C1 segment of cervical spinal cord (tissue), 14 donors: Measurements from ENCODE around the gene SLAMF7.
"Not testable (repeated sequence)": the region's sequence is repeated elsewhere in the genome, so short reads cannot be mapped to it uniquely, and the experiment has no call there.

Experiments
- DNase-seq, 14 donors: peaks; one replicate each; lab custom pipeline; 2025; lab: John Stamatoyannopoulos, UW

The SLAMF7 gene

GRCh38 chr1:160774886-160775719 is 36.1 kb downstream of the SLAMF7 start:
- DNase-seq: no peak

DNA sequence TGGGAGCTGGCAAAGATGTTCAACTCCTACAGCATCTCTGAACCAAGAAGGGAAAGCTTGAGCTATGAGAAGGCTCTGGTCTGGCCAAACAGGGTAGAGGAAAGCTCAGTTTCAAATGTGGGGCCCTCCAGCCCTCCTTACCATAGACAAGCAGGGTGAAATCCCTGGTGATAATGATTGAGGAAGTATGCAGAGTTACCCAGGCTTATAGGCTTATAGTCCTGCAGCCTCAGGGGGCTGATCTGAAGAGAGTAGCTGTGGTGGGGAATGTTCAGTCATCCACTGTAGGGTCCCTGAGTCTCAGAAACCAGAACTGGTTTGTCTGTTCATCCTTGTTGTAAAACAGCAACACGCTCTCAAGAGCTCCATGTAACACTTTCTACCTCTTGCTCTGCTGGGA is 37.1 kb downstream of the SLAMF7 start:
- DNase-seq: no peak

- no peak for DNase-seq
Observed at GRCh38 chr1:160777486-160778089, 38.5 kb downstream of the SLAMF7 start.

DNA sequence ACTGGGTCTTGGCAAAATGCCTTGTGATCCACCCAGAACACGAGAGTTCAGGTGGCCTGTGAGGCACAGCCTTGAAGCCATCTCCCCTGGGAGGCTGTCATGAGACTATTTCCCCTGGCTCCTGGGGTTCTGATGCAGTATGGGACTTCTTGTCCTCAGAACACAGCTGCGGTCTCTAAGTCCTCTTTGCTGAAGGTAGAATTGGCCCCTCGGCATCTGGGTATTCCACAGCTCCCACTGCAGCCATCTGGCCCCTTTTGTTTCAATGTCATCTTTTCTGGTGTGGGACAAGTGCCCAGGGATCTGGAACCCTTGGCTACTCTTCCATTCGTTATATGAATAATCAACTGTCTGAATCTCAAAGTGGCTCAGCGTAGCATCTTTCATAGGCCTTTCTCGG is 39.9 kb downstream of the SLAMF7 start:
- DNase-seq: no peak

DNA sequence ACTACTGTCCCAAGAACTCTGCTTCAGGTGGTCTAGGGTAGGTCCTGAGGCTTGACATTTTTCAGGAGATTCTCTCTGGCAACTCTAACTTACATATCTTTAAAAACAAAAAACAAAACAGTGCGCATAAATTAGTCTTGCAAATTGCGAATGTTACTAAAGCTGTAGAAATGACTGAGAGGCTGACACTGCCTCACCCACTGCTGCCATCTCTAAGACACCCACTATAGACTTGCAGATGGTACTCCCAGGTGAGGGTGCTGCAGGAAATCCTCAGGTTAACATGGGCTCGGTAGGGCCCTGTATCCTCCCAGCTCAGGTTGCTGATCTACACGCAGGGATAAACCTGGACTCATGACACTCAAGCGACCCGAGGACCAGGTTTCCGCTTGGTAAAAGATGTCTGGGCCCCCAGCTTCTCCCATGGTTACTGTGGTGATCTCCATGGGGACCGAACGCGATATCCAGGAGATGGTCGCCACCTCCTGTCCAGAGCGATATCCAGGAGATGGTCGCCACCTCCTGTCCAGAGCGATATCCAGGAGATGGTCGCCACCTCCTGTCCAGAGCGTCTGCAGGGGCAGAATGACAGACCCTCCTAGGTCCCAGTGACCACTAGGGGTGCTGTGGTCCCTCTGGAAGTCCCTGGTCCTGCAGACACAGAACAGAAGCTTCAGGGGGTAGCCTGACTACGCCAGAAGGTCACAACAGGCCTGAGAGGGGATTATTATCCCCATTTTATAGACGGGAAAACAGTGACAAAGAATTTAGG is 40.8 kb downstream of the SLAMF7 start:
- DNase-seq: no peak

DNA sequence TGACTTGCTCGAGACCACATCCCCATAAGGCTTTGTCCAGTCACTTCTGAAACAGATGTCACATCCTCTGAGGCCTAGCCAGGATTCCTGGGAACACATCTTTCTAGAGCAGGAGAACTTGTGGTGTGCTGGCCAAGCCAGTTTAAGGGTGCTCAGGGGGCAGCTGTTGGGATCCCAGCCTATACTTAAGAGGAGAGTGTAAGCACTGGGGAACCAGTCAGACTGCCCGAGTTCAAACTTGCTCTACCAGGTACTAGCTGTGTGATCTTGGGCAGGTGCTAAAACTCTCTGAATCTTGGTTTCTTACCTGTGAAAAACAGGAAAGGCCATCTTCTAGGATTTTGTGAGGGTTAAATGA is 41.3 kb downstream of the SLAMF7 start:
- no peak for DNase-seq

- no peak for DNase-seq
Observed at GRCh38 chr1:160781186-160781766, 42.2 kb downstream of the SLAMF7 start.

- DNase-seq: no peak
Observed at GRCh38 chr1:160781914-160782689, 43.1 kb downstream of the SLAMF7 start.

GRCh38 chr1:160782988-160783765 is 44.1 kb downstream of the SLAMF7 start:
- DNase-seq: not testable (repeated sequence)

DNA sequence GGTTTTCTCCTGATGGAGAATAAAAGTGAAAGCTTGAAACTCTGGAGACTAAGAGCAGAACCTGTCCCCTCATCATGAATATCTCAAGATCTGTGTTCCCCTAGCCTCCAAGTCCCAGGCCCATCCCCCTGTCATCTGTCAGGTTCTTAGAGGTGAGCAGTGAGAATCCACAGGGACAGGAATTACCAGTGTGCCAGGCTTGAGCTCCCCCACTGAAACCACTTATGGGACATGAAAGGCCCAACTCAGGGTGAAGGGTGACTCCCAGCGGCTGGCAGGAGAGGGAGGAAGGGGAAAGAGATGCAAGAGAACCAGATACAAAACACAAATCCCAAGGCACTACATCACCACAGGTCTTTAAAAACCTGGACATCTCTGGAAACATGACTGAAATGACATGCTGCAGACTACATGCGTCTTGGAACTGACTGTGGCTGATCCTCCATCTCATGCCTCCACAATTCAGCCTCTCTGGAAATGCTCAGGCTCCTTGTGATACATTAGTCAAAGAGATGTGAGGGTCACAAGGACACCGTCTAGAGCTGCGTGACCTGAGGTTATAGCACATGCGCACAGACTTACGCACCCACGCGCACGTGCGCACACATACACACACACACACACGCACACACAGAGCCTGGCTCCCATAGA is 50.1 kb downstream of the SLAMF7 start:
- no peak for DNase-seq

DNA sequence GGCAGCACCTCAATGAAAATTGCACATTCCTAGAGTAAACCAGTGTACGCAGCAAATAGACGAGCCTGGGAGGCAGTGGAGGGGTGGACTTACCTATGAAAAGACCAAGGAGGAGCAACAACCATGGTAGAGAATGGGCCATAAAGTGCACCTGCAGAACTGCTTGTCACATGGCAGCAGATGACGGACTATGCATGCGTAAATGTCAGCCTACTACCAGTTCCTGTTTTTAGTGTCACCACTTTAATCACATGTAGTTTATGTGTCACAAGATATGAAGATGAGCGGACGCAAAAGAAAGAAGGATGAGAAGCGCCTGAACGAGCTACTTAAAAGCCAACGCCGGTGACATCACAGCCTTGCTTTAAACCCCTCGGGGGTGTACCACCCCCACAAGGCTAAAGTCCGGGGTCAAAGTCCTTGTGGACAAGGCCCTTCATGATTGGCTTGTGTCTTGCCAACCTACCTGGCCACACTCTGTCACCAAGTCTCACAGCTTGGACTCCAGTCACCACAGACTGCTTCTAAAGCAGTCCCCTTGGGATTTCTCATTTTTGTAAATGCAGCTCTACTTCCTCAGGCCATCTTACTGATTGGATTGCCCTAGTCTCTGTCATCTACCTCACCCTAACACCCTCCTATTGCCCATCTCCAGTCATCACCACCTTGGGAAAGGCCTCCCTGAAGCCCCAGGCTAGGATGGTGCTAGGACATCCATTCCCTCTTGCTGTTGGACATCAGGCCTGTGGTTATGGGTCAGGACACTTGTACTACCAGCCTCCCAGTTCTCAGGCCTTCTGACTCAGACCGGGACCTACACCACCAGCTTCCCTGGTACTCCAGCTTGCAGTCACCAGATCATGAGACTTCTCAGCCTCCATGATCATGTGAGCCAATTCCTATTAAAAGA is 50.9 kb downstream of the SLAMF7 start:
- DNase-seq: no peak

GRCh38 chr1:160794376-160794775 is 55.3 kb downstream of the SLAMF7 start:
- no peak for DNase-seq

DNA sequence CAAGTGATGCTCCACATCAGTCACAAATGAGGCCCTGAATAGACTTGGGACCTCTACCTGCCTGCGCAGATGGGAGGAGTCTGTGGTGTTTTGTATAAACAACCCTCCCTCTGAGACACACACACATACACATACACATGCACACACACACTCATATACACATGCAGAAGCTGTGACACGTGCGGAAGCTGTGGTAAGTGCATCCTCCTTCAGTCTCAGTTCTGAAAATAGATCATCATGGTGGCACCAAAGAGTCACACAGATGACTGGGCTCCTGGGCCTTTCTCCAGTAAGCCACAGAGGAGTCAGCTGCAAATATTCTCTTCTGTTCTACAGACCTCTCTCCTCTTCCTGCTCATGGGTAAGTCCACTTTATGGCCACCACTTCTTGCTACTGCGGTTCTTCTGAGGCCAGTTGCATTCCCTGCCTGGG is 56.9 kb downstream of the SLAMF7 start, which contains the start of gene LY9:
Gene LY9, plus strand, starts transcription at position 224 of the 433 bp plus-strand sequence. Its CDS starts 14 bp downstream, at position 238.
- DNase-seq: no peak

DNA sequence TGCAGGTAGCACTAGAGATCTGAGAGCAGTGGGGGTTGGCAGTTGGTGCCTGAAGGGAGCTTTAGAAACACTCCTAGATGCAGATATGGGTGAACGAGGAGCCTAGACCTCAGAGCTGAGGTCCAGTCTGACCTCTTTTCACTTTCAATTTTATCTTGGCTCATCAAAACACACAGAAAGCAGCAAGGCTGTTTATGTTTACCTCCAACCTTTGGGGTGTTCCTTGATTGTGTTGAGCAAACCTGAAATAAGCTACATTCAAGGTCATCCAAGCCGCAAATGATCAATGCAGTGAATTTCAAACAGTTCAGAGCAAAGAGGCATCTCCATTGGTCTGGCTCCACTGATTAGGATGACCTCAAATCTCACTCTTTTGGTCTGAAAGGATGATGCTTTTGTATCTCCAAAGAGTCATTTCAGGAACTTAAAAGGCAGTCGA is 58.2 kb downstream of the SLAMF7 start:
- DNase-seq: no peak

GRCh38 chr1:160797861-160798273 is 58.8 kb downstream of the SLAMF7 start:
- no peak for DNase-seq

DNA sequence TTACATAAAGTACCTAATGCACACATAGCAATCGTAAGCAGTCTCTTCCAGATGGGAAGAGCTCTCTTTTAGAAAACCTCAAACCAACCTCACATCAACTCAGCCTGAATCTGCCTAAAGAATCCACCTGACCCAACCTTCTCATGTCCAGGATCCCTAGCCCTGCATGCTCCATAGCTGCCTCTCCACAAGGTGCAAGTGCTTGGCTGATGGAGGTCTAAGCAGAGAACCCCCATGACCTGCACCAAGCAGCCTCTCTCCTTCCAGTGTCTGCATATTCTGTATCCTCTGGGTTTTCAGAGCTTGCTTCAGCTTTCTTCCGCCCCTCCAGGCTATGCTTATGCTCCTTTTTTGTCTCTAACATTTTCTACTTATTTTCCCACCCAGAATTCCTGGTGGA is 59.4 kb downstream of the SLAMF7 start:
- DNase-seq: no peak

DNA sequence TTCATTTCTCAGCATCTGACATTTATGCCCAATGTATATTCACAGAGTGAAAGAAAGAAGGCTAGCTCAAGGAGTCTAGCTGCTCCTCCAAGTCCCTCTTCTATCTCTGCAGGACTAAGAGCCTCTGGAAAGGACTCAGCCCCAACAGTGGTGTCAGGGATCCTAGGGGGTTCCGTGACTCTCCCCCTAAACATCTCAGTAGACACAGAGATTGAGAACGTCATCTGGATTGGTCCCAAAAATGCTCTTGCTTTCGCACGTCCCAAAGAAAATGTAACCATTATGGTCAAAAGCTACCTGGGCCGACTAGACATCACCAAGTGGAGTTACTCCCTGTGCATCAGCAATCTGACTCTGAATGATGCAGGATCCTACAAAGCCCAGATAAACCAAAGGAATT is 60.6 kb downstream of the SLAMF7 start:
- no peak for DNase-seq

DNA sequence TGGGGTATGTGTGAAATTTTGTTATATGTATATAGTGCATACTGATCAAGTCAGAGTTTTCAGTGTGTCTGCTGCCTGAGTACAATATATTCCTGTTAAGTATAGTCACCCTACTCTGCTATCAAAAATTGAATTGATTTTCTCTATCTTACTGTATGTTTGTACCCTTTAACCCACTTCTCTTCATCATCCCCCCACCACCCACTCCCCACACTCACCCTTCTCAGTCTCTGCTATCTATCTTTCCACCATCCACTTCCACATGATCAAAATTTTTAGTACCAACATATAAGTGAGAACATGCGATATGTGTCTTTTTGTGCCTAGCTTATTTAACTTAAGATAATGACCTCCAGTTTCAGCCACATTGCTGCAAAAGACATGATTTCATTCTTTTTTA is 61.1 kb downstream of the SLAMF7 start:
- no peak for DNase-seq
